Body of pancreas (tissue), 4 donors: ENCODE measurements around the gene BTG4.

Source experiments
- POLR2A ChIP-seq, 3 donors: fragments of 450-650 bp; IDR thresholded peaks; one replicate each; pipeline ENCODE4 v1.6.1; 2016; ENCODE audit warnings: antibody characterized with exemption in 3 of 3, mild to moderate bottlenecking in 2 of 3
- TF ChIP-seq, protein P1 (sequence below), 7 experiments: fragments of 450-650 bp in 4 of 7; fragments of 200-600 bp in 3 of 7; sonication (generic) in 3 of 7; IDR thresholded peaks; one replicate each; pipeline ENCODE4 v1.5.1; 2016 to 2019; ENCODE audit warnings: antibody characterized with exemption in 7 of 7

DNA sequence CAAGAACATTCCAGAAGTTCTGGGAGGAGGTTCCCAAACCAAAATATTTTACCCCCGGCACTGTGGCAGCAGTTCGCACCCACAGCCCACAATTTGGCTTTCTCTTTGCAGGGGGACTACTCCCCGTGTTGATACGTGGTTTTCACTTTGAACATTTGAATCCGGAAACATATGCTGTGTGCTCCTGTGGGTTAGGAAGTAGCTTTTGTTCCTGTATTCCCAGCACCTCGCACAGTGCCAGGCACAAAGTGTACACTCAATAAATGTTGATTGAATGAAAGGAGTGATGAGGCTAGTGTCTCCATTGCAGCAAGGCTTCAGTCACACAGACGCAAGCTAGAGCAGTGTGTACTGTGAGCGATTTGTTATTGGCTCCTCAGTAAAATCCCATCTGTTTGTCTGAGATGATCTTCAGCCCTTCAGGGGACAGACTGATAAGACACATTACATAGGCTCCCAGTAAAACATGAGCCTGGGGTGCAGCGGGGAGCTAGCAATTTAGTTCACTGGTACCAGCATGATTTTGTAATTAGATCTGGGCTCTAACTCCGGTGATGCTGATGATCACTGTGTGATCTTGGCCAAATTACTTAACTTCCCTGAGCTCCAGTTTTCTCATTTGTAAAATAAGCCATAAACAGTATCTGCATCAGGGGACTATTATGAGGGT is 30.6 kb upstream of the BTG4 start:
- TF ChIP-seq, protein P1, sequence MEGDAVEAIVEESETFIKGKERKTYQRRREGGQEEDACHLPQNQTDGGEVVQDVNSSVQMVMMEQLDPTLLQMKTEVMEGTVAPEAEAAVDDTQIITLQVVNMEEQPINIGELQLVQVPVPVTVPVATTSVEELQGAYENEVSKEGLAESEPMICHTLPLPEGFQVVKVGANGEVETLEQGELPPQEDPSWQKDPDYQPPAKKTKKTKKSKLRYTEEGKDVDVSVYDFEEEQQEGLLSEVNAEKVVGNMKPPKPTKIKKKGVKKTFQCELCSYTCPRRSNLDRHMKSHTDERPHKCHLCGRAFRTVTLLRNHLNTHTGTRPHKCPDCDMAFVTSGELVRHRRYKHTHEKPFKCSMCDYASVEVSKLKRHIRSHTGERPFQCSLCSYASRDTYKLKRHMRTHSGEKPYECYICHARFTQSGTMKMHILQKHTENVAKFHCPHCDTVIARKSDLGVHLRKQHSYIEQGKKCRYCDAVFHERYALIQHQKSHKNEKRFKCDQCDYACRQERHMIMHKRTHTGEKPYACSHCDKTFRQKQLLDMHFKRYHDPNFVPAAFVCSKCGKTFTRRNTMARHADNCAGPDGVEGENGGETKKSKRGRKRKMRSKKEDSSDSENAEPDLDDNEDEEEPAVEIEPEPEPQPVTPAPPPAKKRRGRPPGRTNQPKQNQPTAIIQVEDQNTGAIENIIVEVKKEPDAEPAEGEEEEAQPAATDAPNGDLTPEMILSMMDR (IDR thresholded peaks at IDR 0.05), result no peak
- no peak for TF ChIP-seq POLR2A (IDR thresholded peaks at IDR 0.05)
